B cell (primary cell): ENCODE data around the gene RAB4A. TPM values are rescaled to one million over a fixed set of nuclear protein-coding genes. Genes with fewer than 3 reads are reported as not detected.

Experiments
- ATAC-seq: fragments of 200-7000 bp; cut with Tn5 transposase; one replicate; pipeline ENCODE4 v1.10.0; 2021; ENCODE audit warnings: low read depth, mild to moderate bottlenecking, moderate number of reproducible peaks, moderate library complexity
- CTCF ChIA-PET: fragments of 350-600 bp; sonication (Branson Sonifier 250); formaldehyde crosslinking; loops from one replicate; lab custom pipeline; 2021; ENCODE audit warnings: antibody characterized with exemption, inconsistent platforms; lab: Charles Lee
- POLR2A ChIA-PET: fragments of 350-600 bp; sonication (Branson Sonifier 250); formaldehyde crosslinking; loops from one replicate; lab custom pipeline; 2021; ENCODE audit warnings: antibody characterized with exemption; lab: Charles Lee
- DNase-seq: peaks from one replicate; pipeline ENCODE4 v3.0.0; 2013
- H2AFZ ChIP-seq: 2 replicates; pipeline ENCODE4 v1.6.1; 2012; ENCODE audit warnings: mild to moderate bottlenecking, low read depth, low read length; ENCODE audit not compliant: insufficient read depth, poor library complexity, severe bottlenecking
- H3K27ac ChIP-seq, 2 donors: 1 replicate in 1 of 2; 2 replicates in 1 of 2; pipeline ENCODE4 v1.5.1; 2012 to 2013; ENCODE audit warnings: low read length in 2 of 2, mild to moderate bottlenecking in 2 of 2, moderate library complexity in 1 of 2
- H3K27me3 ChIP-seq, 4 experiments: fragments of 200-600 bp in 1 of 4; sonication (generic) in 1 of 4; replicated peaks in 1 of 4; 1 replicate in 2 of 4; 2 replicates in 2 of 4; pipeline versions ENCODE4 v1.6.1 to v1.7.0; 2013 to 2016; ENCODE audit warnings: low read length in 3 of 4, mild to moderate bottlenecking in 2 of 4, mixed read lengths in 1 of 4, moderate library complexity in 1 of 4; ENCODE audit not compliant: insufficient read depth in 4 of 4, control insufficient read depth in 3 of 4; ENCODE audit errors: control extremely low read depth in 1 of 4
- H3K36me3 ChIP-seq, 2 experiments: replicated peaks in 1 of 2; 1 replicate in 1 of 2; 2 replicates in 1 of 2; pipeline versions ENCODE4 v1.6.1 to v1.7.1; 2013; ENCODE audit warnings: low read length in 1 of 2; ENCODE audit not compliant: insufficient read depth in 2 of 2, control insufficient read depth in 1 of 2; ENCODE audit errors: control extremely low read depth in 1 of 2, extremely low read depth in 1 of 2
- H3K4me1 ChIP-seq, 2 donors: fragments of 200-600 bp in 1 of 2; sonication (generic) in 1 of 2; 1 replicate in 1 of 2; 2 replicates in 1 of 2; pipeline versions ENCODE4 v1.5.1 to v1.6.1; 2013 to 2017; ENCODE audit warnings: low read length in 2 of 2; ENCODE audit not compliant: control insufficient read depth in 2 of 2, insufficient read depth in 2 of 2
- H3K4me2 ChIP-seq: replicated peaks from 2 replicates; pipeline ENCODE3; 2012; ENCODE audit warnings: mild to moderate bottlenecking, low read depth, low read length; ENCODE audit not compliant: poor library complexity, severe bottlenecking
- H3K4me3 ChIP-seq, 5 experiments: fragments of 200-600 bp in 1 of 5; sonication (generic) in 1 of 5; 1 replicate in 3 of 5; 2 replicates in 2 of 5; pipeline versions ENCODE4 v1.5.1 to v1.7.0; 2011 to 2016; ENCODE audit warnings: low read length in 4 of 5, mild to moderate bottlenecking in 4 of 5, low read depth in 2 of 5, control low read depth in 1 of 5, moderate library complexity in 1 of 5; ENCODE audit not compliant: insufficient read depth in 1 of 5; ENCODE audit errors: control extremely low read depth in 1 of 5, extremely low read depth in 1 of 5
- H3K79me2 ChIP-seq: fragments of 200-600 bp; sonication (generic); one replicate; pipeline ENCODE4 v1.6.0; 2016; ENCODE audit warnings: low read length; ENCODE audit not compliant: control insufficient read depth, insufficient read depth
- H3K9ac ChIP-seq: fragments of 200-600 bp; sonication (generic); 2 replicates; pipeline ENCODE4 v1.6.1; 2017; ENCODE audit warnings: mild to moderate bottlenecking, low read length, moderate library complexity
- H3K9me3 ChIP-seq, 3 donors: one replicate each; pipeline versions ENCODE4 v1.6.1 to v1.7.1; 2013; ENCODE audit warnings: low read length in 2 of 3; ENCODE audit not compliant: control insufficient read depth in 2 of 3, insufficient read depth in 1 of 3; ENCODE audit errors: control extremely low read depth in 1 of 3
- H4K20me1 ChIP-seq: 2 replicates; pipeline ENCODE4 v1.6.0; 2012; ENCODE audit warnings: mild to moderate bottlenecking, low read length; ENCODE audit not compliant: insufficient read depth, control insufficient read depth, poor library complexity, severe bottlenecking
- H3K27ac Mint-ChIP-seq: one replicate; pipeline ENCODE4 v1.8.0; 2021; ENCODE audit warnings: mixed read lengths
- H3K27me3 Mint-ChIP-seq: one replicate; pipeline ENCODE4 v1.8.0; 2021; ENCODE audit warnings: mixed read lengths
- H3K4me1 Mint-ChIP-seq: one replicate; pipeline ENCODE4 v1.8.0; 2021; ENCODE audit warnings: mixed read lengths
- H3K4me3 Mint-ChIP-seq: one replicate; pipeline ENCODE4 v1.8.0; 2021; ENCODE audit warnings: mixed read lengths
- H3K9me3 Mint-ChIP-seq: one replicate; pipeline ENCODE4 v1.8.0; 2022; ENCODE audit warnings: mixed read lengths; ENCODE audit not compliant: insufficient read depth
- EZH2 ChIP-seq: IDR thresholded peaks from 2 replicates; pipeline ENCODE4 v1.6.1; 2012; ENCODE audit warnings: borderline replicate concordance, low read depth, mild to moderate bottlenecking, moderate library complexity, low read length; ENCODE audit not compliant: insufficient read depth, poor library complexity, severe bottlenecking
- WGBS: methylation state at CpG from one replicate; pipeline ENCODE4 v1.1.5; 2013; ENCODE audit warnings: missing lambda C conversion rate; ENCODE audit not compliant: insufficient coverage; 5-methylcytosine and 5-hydroxymethylcytosine counted together
- intact Hi-C: fragments of 100-400 bp; cut with micrococcal nuclease; formaldehyde crosslinking; loops from one replicate; pipeline ENCODE4 v1.10.0; 2022
- polyA plus RNA-seq: library from polyadenylated mRNA; depleted of rRNA; stranded (reverse); fragments of >200 nt; gene quantifications from 2 replicates; pipeline ENCODE4 v1.2.3, GENCODE V29; 2012
- total RNA-seq, 2 donors: library from RNA; stranded (reverse); fragments of 120-200 nt in 1 of 2; gene quantifications; 1 replicate in 1 of 2; 2 replicates in 1 of 2; pipeline versions ENCODE4 v1.2.3 to v1.2.4, GENCODE V29; 2013 to 2022
- TF ChIP-seq, protein P1 (sequence below): fragments of 200-600 bp; IDR thresholded peaks from one replicate; pipeline ENCODE4 v1.8.0; 2022; ENCODE audit warnings: antibody characterized with exemption, mild to moderate bottlenecking

RAB4A gene
- total and polyA plus RNA-seq, 2 donors (not counting 1 experiment from before 2014, with no cell fraction given): 14.7 to 49.7 TPM

DNA sequence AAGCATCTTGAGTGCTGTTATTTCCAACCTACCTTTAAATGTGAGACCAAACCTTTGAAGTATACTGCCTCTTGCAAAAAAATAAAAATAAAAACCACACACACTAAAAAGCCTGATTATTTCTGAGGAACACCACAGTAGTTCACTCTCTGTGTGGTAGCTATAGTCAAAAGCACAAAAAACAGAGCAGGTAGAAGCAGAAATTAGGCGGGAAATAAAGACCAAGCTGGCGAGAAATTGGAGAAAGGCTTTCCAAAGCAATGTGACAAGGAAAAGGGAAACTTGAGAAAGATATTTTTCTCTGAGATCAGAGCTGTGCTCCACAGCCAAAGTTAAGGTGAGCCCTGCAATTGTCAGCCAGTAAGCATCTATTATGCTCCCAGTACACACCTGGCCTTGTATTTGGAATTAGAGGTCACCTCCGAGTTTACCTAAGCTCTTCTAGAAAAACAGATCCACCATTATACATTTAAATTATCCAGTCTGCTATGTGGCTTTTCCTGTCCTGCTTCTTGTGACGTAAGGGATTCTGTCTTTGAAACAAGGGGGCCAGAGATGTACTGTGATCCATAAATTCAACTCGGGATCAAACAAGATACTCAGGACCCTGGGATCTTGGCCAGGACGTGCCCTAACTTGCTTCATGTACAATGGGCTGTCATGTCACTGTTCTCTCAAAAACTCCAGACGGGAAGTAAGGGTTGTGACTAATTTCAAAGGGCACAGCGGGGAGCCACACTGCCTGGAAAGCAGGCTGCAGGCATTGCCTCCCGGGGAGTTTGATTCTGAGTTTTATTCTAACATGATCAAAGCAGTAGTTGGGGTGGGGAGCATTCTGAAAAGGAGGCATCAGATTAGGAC, 39.8 kb upstream of the RAB4A start:
- Mint-ChIP-seq H3K9me3 (no peaks in the 10 kb centered on the region), H3K4me3 (no peak overlapping the region), H3K27ac (no peak overlapping the region), H3K27me3 (peaks cover 65% of the 10 kb centered on the region), H3K4me1 (peaks cover 10% of the 10 kb centered on the region)
- Histone ChIP-seq H3K9ac (no peak overlapping the region), H3K4me2 (no peak overlapping the region), H3K27ac (no peak overlapping the region), H3K27me3 (peaks cover 0 to 39% (median 19%) of the 10 kb centered on the region in 4 experiments), H2AFZ (no peak overlapping the region), H3K4me1 (peaks cover 4 to 5% of the 10 kb centered on the region in 2 donors), H3K79me2 (no peaks in the 10 kb centered on the region), H3K4me3 (no peak overlapping the region), H4K20me1 (no peaks in the 10 kb centered on the region), H3K36me3 (no peaks in the 10 kb centered on the region), H3K9me3 (no peaks in the 10 kb centered on the region)
- DNase-seq: no peak
- ATAC-seq: no peak
- CTCF ChIA-PET: interaction anchor here (1.4 to 10.0 kb wide), 2 partner anchors 25 to 565 kb away, joined by 5 to 147 read pairs; no protein-coding TSS in a partner anchor
- no peak for TF ChIP-seq EZH2
- TF ChIP-seq, protein P1, sequence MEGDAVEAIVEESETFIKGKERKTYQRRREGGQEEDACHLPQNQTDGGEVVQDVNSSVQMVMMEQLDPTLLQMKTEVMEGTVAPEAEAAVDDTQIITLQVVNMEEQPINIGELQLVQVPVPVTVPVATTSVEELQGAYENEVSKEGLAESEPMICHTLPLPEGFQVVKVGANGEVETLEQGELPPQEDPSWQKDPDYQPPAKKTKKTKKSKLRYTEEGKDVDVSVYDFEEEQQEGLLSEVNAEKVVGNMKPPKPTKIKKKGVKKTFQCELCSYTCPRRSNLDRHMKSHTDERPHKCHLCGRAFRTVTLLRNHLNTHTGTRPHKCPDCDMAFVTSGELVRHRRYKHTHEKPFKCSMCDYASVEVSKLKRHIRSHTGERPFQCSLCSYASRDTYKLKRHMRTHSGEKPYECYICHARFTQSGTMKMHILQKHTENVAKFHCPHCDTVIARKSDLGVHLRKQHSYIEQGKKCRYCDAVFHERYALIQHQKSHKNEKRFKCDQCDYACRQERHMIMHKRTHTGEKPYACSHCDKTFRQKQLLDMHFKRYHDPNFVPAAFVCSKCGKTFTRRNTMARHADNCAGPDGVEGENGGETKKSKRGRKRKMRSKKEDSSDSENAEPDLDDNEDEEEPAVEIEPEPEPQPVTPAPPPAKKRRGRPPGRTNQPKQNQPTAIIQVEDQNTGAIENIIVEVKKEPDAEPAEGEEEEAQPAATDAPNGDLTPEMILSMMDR: no peak
- intact Hi-C loops: loop anchor here (5.0 kb wide), 1 partner anchor 729 kb away; no protein-coding TSS in a partner anchor
- POLR2A ChIA-PET: no interaction called here
- 89% methylated on average over 9 of the region's 9 CpGs for WGBS

DNA sequence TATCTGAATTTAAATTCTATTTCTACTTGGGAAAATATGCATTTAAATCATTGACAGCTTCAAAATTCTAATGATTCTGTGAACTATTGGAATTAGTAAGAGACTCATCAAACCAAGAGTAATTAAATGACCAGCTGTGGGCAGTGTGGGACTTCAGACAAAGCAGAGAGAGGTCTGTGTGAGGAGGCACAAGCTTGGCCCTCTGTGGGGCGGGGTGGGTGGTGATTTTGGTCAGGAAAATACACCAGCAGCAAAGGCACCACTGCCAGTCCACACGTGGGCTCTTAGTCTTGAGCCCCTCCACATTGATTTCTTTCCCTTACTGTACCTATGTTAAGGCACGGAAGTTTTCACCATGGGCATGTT, 39.2 kb upstream of the RAB4A start:
- peaks cover 4 to 5% of the 10 kb centered on the region in 2 donors for H3K4me1 ChIP-seq
- H3K27ac ChIP-seq: no peak overlapping the region
- ATAC-seq: no peak
- no peak for TF ChIP-seq EZH2
- TF ChIP-seq, protein P1: no peak
- H3K4me3 ChIP-seq: no peak overlapping the region
- no peak overlapping the region for H3K27ac Mint-ChIP-seq
- H3K27me3 ChIP-seq: peaks cover 0 to 39% (median 19%) of the 10 kb centered on the region in 4 experiments
- intact Hi-C loops: loop anchor here (5.0 kb wide), 1 partner anchor 729 kb away; no protein-coding TSS in a partner anchor
- no peak overlapping the region for H2AFZ ChIP-seq
- no peaks in the 10 kb centered on the region for H3K79me2 ChIP-seq
- H3K9ac ChIP-seq: no peak overlapping the region
- peaks cover 65% of the 10 kb centered on the region for H3K27me3 Mint-ChIP-seq
- no peaks in the 10 kb centered on the region for H3K9me3 Mint-ChIP-seq
- ChIA-PET POLR2A (no interaction called here), CTCF (interaction anchor here (10.0 kb wide), 1 partner anchor 566 kb away, joined by 147 read pairs; no protein-coding TSS in a partner anchor)
- DNase-seq: no peak
- H3K9me3 ChIP-seq: no peaks in the 10 kb centered on the region
- no peak overlapping the region for H3K4me3 Mint-ChIP-seq
- peaks cover 10% of the 10 kb centered on the region for H3K4me1 Mint-ChIP-seq
- no peaks in the 10 kb centered on the region for H3K36me3 ChIP-seq
- no peak overlapping the region for H3K4me2 ChIP-seq
- WGBS: 77% methylated on average over 2 of the region's 3 CpGs
- no peaks in the 10 kb centered on the region for H4K20me1 ChIP-seq
